Trophoblast cell (in vitro differentiated cells and primary cell): ENCODE data around the gene AFG1L.

ENCODE experiments used
- DNase-seq, 2 donors: peaks; one replicate each; pipeline ENCODE4 v3.0.0-alpha.2; 2016
- H2AFZ ChIP-seq: 2 replicates; pipeline ENCODE4 v1.6.1; 2013; ENCODE audit warnings: low read length, moderate library complexity, mild to moderate bottlenecking; ENCODE audit not compliant: insufficient read depth, poor library complexity
- H2AK5ac ChIP-seq: 2 replicates; pipeline ENCODE4 v1.6.1; 2013; ENCODE audit warnings: mild to moderate bottlenecking, low read length
- H2BK120ac ChIP-seq: 2 replicates; pipeline ENCODE4 v1.6.1; 2013; ENCODE audit warnings: low read length, mild to moderate bottlenecking, moderate library complexity; ENCODE audit not compliant: insufficient read depth, poor library complexity
- H2BK12ac ChIP-seq: 2 replicates; pipeline ENCODE4 v1.6.1; 2013; ENCODE audit warnings: mild to moderate bottlenecking, low read length, moderate library complexity
- H2BK5ac ChIP-seq: 2 replicates; pipeline ENCODE4 v1.6.1; 2013; ENCODE audit warnings: low read length, low read depth, moderate library complexity, mild to moderate bottlenecking; ENCODE audit not compliant: poor library complexity
- H3K14ac ChIP-seq: 2 replicates; pipeline ENCODE4 v1.6.1; 2013; ENCODE audit warnings: mild to moderate bottlenecking, low read length
- H3K18ac ChIP-seq: 2 replicates; pipeline ENCODE4 v1.6.1; 2013; ENCODE audit warnings: mild to moderate bottlenecking, low read length
- H3K23ac ChIP-seq: 2 replicates; pipeline ENCODE4 v1.6.1; 2013; ENCODE audit warnings: low read length
- H3K27ac ChIP-seq: 2 replicates; pipeline ENCODE4 v1.5.1; 2013; ENCODE audit warnings: low read depth, mild to moderate bottlenecking, inconsistent platforms, low read length, moderate library complexity
- H3K27me3 ChIP-seq: 2 replicates; pipeline ENCODE4 v1.6.1; 2013; ENCODE audit warnings: inconsistent platforms, mild to moderate bottlenecking, low read length, moderate library complexity; ENCODE audit not compliant: insufficient read depth
- H3K36me3 ChIP-seq, 2 experiments: 1 replicate in 1 of 2; 2 replicates in 1 of 2; pipeline ENCODE4 v1.6.1; 2013; ENCODE audit warnings: low read length in 2 of 2, mild to moderate bottlenecking in 2 of 2, moderate library complexity in 1 of 2; ENCODE audit not compliant: insufficient read depth in 2 of 2, control insufficient read depth in 1 of 2
- H3K4ac ChIP-seq: 2 replicates; pipeline ENCODE4 v1.6.1; 2013; ENCODE audit warnings: low read depth, mild to moderate bottlenecking, low read length, moderate library complexity
- H3K4me1 ChIP-seq, 2 experiments: 1 replicate in 1 of 2; 2 replicates in 1 of 2; pipeline ENCODE4 v1.6.1; 2013; ENCODE audit warnings: low read length in 2 of 2, mild to moderate bottlenecking in 2 of 2, moderate library complexity in 1 of 2; ENCODE audit not compliant: insufficient read depth in 2 of 2, control insufficient read depth in 1 of 2
- H3K4me2 ChIP-seq: 2 replicates; pipeline ENCODE4 v1.6.1; 2013; ENCODE audit warnings: inconsistent platforms, mild to moderate bottlenecking, low read length, moderate library complexity
- H3K4me3 ChIP-seq: 2 replicates; pipeline ENCODE4 v1.5.1; 2013; ENCODE audit warnings: mild to moderate bottlenecking, low read depth, low read length, inconsistent platforms
- H3K79me1 ChIP-seq: one replicate; pipeline ENCODE4 v1.6.1; 2013; ENCODE audit warnings: low read length
- H3K79me2 ChIP-seq: 2 replicates; pipeline ENCODE4 v1.6.1; 2013; ENCODE audit warnings: low read length, mild to moderate bottlenecking; ENCODE audit not compliant: control insufficient read depth, insufficient read depth, poor library complexity
- H3K9ac ChIP-seq: 2 replicates; pipeline ENCODE4 v1.6.1; 2013; ENCODE audit warnings: mild to moderate bottlenecking, low read length
- H3K9me3 ChIP-seq: 2 replicates; pipeline ENCODE4 v1.6.1; 2013; ENCODE audit warnings: low read depth, mild to moderate bottlenecking, control low read depth, inconsistent platforms, low read length; ENCODE audit not compliant: insufficient read depth
- H4K12ac ChIP-seq: 2 replicates; pipeline ENCODE4 v1.6.1; 2013; ENCODE audit warnings: low read depth, mild to moderate bottlenecking, low read length, moderate library complexity
- H4K8ac ChIP-seq: 2 replicates; pipeline ENCODE4 v1.6.1; 2013; ENCODE audit warnings: low read depth, mild to moderate bottlenecking, low read length, moderate library complexity
- H4K91ac ChIP-seq: one replicate; pipeline ENCODE4 v1.6.1; 2013; ENCODE audit warnings: low read depth, mild to moderate bottlenecking, low read length, moderate library complexity
- WGBS: extraction: QIAGEN DNeasy Blood & Tissue Kit; methylation state at CpG from one replicate; pipeline ENCODE4 v1.1.7; 2013; ENCODE audit warnings: missing lambda C conversion rate; ENCODE audit not compliant: insufficient read length, insufficient coverage; ENCODE audit errors: extremely low coverage; 5-methylcytosine and 5-hydroxymethylcytosine counted together

Gene AFG1L

DNA sequence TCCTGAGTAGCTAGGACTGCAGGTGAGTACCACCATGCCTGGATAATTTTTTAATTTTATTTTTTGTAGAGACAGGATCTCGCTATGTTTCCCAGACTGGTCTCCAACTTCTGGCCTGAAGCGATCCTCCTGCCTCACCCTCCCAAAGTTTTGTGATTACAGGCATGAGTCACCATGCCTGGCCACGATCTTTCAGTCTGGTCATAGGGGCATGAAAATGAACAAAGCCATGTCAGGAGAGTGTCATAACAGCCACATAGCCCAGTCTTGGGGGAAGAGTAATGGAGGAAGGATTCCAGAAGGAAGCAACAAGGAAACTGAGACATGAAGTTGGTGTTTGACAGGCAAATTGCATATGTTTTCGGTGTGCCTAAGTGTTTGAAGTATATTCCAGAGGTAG is 17.0 kb upstream of the AFG1L start:
- Histone ChIP-seq H3K4me2 (no peak overlapping the region), H2AFZ (no peak overlapping the region), H4K8ac (no peak overlapping the region), H3K27me3 (no peaks in the 10 kb centered on the region), H3K9me3 (no peaks in the 10 kb centered on the region), H3K9ac (no peak overlapping the region), H2BK12ac (no peak overlapping the region), H3K4me1 (peaks cover 0 to 2% of the 10 kb centered on the region in 2 experiments), H2BK120ac (no peak overlapping the region), H3K14ac (no peak overlapping the region), H3K79me1 (no peaks in the 10 kb centered on the region), H3K79me2 (no peaks in the 10 kb centered on the region), H4K91ac (no peak overlapping the region), H3K23ac (no peak overlapping the region), H3K36me3 (no peaks in the 10 kb centered on the region), H2AK5ac (no peak overlapping the region), H3K27ac (no peak overlapping the region), H3K18ac (no peak overlapping the region), H2BK5ac (no peak overlapping the region), H3K4ac (no peak overlapping the region), H3K4me3 (no peak overlapping the region), H4K12ac (no peak overlapping the region)
- no CpG with 5 or more reads among the region's 4 CpGs for WGBS
- DNase-seq: peak; percentile 86 to 93

GRCh38 chr6:108285381-108285780 is 9.5 kb upstream of the AFG1L start:
- Histone ChIP-seq H2AK5ac (no peak overlapping the region), H2BK5ac (no peak overlapping the region), H3K36me3 (no peaks in the 10 kb centered on the region), H3K27me3 (no peaks in the 10 kb centered on the region), H4K12ac (no peak overlapping the region), H3K18ac (no peak overlapping the region), H3K79me1 (no peaks in the 10 kb centered on the region), H2BK12ac (no peak overlapping the region), H3K4me2 (no peak overlapping the region), H3K9me3 (no peaks in the 10 kb centered on the region), H4K8ac (no peak overlapping the region), H3K4me3 (no peak overlapping the region), H4K91ac (no peak overlapping the region), H3K79me2 (no peaks in the 10 kb centered on the region), H2AFZ (no peak overlapping the region), H2BK120ac (no peak overlapping the region), H3K27ac (no peak overlapping the region), H3K4ac (no peak overlapping the region), H3K9ac (no peak overlapping the region), H3K4me1 (no peaks in the 10 kb centered on the region), H3K14ac (no peak overlapping the region), H3K23ac (no peak overlapping the region)
- no peak for DNase-seq

GRCh38 chr6:108286366-108286765 is 8.5 kb upstream of the AFG1L start:
- DNase-seq: no peak
- H3K4ac ChIP-seq: no peak overlapping the region
- no peaks in the 10 kb centered on the region for H3K4me1 ChIP-seq
- H2AFZ ChIP-seq: no peak overlapping the region
- no peak overlapping the region for H4K12ac ChIP-seq
- no peak overlapping the region for H4K91ac ChIP-seq
- H3K9ac ChIP-seq: no peak overlapping the region
- no peak overlapping the region for H3K23ac ChIP-seq
- H3K27ac ChIP-seq: no peak overlapping the region
- H2BK12ac ChIP-seq: no peak overlapping the region
- H3K4me2 ChIP-seq: no peak overlapping the region
- no peak overlapping the region for H4K8ac ChIP-seq
- H3K79me1 ChIP-seq: no peaks in the 10 kb centered on the region
- H3K4me3 ChIP-seq: no peak overlapping the region
- H3K79me2 ChIP-seq: no peaks in the 10 kb centered on the region
- H2BK120ac ChIP-seq: no peak overlapping the region
- no peak overlapping the region for H3K18ac ChIP-seq
- H2BK5ac ChIP-seq: no peak overlapping the region
- no peaks in the 10 kb centered on the region for H3K9me3 ChIP-seq
- no CpG with 5 or more reads among the region's 4 CpGs for WGBS
- no peaks in the 10 kb centered on the region for H3K36me3 ChIP-seq
- no peaks in the 10 kb centered on the region for H3K27me3 ChIP-seq
- no peak overlapping the region for H3K14ac ChIP-seq
- H2AK5ac ChIP-seq: no peak overlapping the region

GRCh38 chr6:108287373-108287772 is 7.5 kb upstream of the AFG1L start:
- Histone ChIP-seq H3K9me3 (no peaks in the 10 kb centered on the region), H3K79me1 (no peaks in the 10 kb centered on the region), H4K12ac (no peak overlapping the region), H2AFZ (no peak overlapping the region), H3K9ac (no peak overlapping the region), H3K4ac (no peak overlapping the region), H3K4me1 (no peaks in the 10 kb centered on the region), H2AK5ac (no peak overlapping the region), H2BK120ac (no peak overlapping the region), H2BK5ac (no peak overlapping the region), H3K36me3 (no peaks in the 10 kb centered on the region), H3K23ac (no peak overlapping the region), H3K4me2 (no peak overlapping the region), H3K18ac (no peak overlapping the region), H2BK12ac (no peak overlapping the region), H3K79me2 (no peaks in the 10 kb centered on the region), H3K14ac (no peak overlapping the region), H4K91ac (no peak overlapping the region), H3K27me3 (no peaks in the 10 kb centered on the region), H3K4me3 (no peak overlapping the region), H3K27ac (no peak overlapping the region), H4K8ac (no peak overlapping the region)
- no CpG with 5 or more reads among the region's 3 CpGs for WGBS
- DNase-seq: no peak

DNA sequence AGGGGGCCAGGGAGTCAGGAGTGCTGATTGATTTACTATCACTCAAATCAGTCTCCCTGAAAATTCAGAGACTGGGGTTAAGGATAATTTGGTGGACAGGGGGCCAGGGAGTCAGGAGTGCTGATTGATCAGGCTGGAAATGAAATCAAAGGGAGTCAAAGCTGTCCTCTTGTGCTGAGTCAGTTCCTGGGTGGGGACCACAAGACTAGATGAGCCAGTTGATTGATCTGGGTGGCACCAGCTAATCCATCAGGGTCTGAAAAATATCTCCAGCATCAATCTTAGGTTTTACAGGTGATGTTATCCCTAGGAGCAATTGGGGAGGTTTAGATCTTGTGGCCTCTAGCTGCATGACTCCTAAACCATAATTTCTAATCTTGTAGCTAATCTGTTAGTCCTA is 6.1 kb upstream of the AFG1L start:
- no peaks in the 10 kb centered on the region for H3K27me3 ChIP-seq
- H3K18ac ChIP-seq: no peak overlapping the region
- H2AK5ac ChIP-seq: no peak overlapping the region
- H3K23ac ChIP-seq: no peak overlapping the region
- H4K12ac ChIP-seq: no peak overlapping the region
- no peak overlapping the region for H3K14ac ChIP-seq
- H3K4me3 ChIP-seq: no peak overlapping the region
- H3K9ac ChIP-seq: no peak overlapping the region
- H3K36me3 ChIP-seq: no peaks in the 10 kb centered on the region
- no peaks in the 10 kb centered on the region for H3K79me1 ChIP-seq
- no peak overlapping the region for H2AFZ ChIP-seq
- no peak overlapping the region for H2BK120ac ChIP-seq
- no peak overlapping the region for H3K4me2 ChIP-seq
- no peak for DNase-seq
- H3K79me2 ChIP-seq: no peaks in the 10 kb centered on the region
- H2BK5ac ChIP-seq: no peak overlapping the region
- no peaks in the 10 kb centered on the region for H3K4me1 ChIP-seq
- no peak overlapping the region for H2BK12ac ChIP-seq
- H3K4ac ChIP-seq: no peak overlapping the region
- no peaks in the 10 kb centered on the region for H3K9me3 ChIP-seq
- no peak overlapping the region for H4K8ac ChIP-seq
- no peak overlapping the region for H3K27ac ChIP-seq
- H4K91ac ChIP-seq: no peak overlapping the region
